Common myeloid progenitor, CD34-positive (primary cell): ENCODE data around the gene AKAP13.
"Not testable (repeated sequence)": the region's sequence is repeated elsewhere in the genome, so short reads cannot be mapped to it uniquely, and the experiment has no call there.

Experiments
- CTCF ChIA-PET: fragments of 350-600 bp; sonication (Branson Sonifier 250); formaldehyde crosslinking; loops from one replicate; lab custom pipeline; 2021; ENCODE audit warnings: antibody characterized with exemption; lab: Charles Lee
- POLR2A ChIA-PET: fragments of 350-600 bp; sonication (Branson Sonifier 250); formaldehyde crosslinking; loops from one replicate; lab custom pipeline; 2021; ENCODE audit warnings: antibody characterized with exemption; lab: Charles Lee
- DNase-seq, 3 donors: peaks; one replicate each; pipeline versions ENCODE4 v3.0.0 to v3.0.0-alpha.2; 2013
- H3K27ac ChIP-seq, 2 experiments: 1 replicate in 1 of 2; 2 replicates in 1 of 2; pipeline ENCODE4 v1.7.0; 2013; ENCODE audit warnings: inconsistent platforms in 2 of 2, low read length in 2 of 2, mild to moderate bottlenecking in 2 of 2, low read depth in 1 of 2, moderate library complexity in 1 of 2; ENCODE audit not compliant: severe bottlenecking in 2 of 2, insufficient read depth in 1 of 2, poor library complexity in 1 of 2
- H3K27me3 ChIP-seq, 5 experiments: replicated peaks in 2 of 5; 1 replicate in 3 of 5; 2 replicates in 2 of 5; pipeline versions ENCODE4 v1.6.1 to v1.7.0; 2013; ENCODE audit warnings: low read length in 4 of 5, mild to moderate bottlenecking in 2 of 5, moderate library complexity in 2 of 5, inconsistent platforms in 1 of 5; ENCODE audit not compliant: insufficient read depth in 5 of 5, control insufficient read depth in 4 of 5
- H3K36me3 ChIP-seq, 4 experiments: 1 replicate in 2 of 4; 2 replicates in 2 of 4; pipeline versions ENCODE4 v1.6.1 to v1.7.0; 2013; ENCODE audit warnings: low read length in 3 of 4, control low read depth in 1 of 4, mild to moderate bottlenecking in 1 of 4; ENCODE audit not compliant: control insufficient read depth in 4 of 4, insufficient read depth in 4 of 4
- H3K4me1 ChIP-seq, 4 experiments: 1 replicate in 3 of 4; 2 replicates in 1 of 4; pipeline versions ENCODE4 v1.6.1 to v1.7.1; 2013; ENCODE audit warnings: low read length in 3 of 4, mild to moderate bottlenecking in 3 of 4, control low read depth in 1 of 4, inconsistent platforms in 1 of 4, moderate library complexity in 1 of 4; ENCODE audit not compliant: control insufficient read depth in 4 of 4, insufficient read depth in 4 of 4; ENCODE audit errors: control extremely low read depth in 1 of 4
- H3K4me3 ChIP-seq, 7 experiments: 1 replicate in 4 of 7; 2 replicates in 3 of 7; pipeline versions ENCODE4 v1.5.1 to v1.7.0; 2013; ENCODE audit warnings: mild to moderate bottlenecking in 7 of 7, low read length in 6 of 7, moderate library complexity in 6 of 7, inconsistent platforms in 2 of 7, low read depth in 2 of 7, control low read depth in 1 of 7; ENCODE audit not compliant: insufficient read depth in 4 of 7, control insufficient read depth in 1 of 7; ENCODE audit errors: extremely low read depth in 1 of 7
- H3K9me3 ChIP-seq, 5 experiments: 1 replicate in 4 of 5; 2 replicates in 1 of 5; pipeline versions ENCODE4 v1.6.1 to v1.7.1; 2013; ENCODE audit warnings: low read length in 4 of 5, mild to moderate bottlenecking in 2 of 5, inconsistent platforms in 1 of 5, low read depth in 1 of 5, moderate library complexity in 1 of 5; ENCODE audit not compliant: control insufficient read depth in 4 of 5, insufficient read depth in 2 of 5; ENCODE audit errors: control extremely low read depth in 1 of 5
- WGBS: methylation state at CpG from one replicate; pipeline ENCODE4 v1.1.5; 2013; ENCODE audit not compliant: insufficient coverage; 5-methylcytosine and 5-hydroxymethylcytosine counted together

AKAP13 gene

GRCh38 chr15:85349062-85349461, 31.3 kb upstream of the AKAP13 start:
- CTCF ChIA-PET, POLR2A ChIA-PET, H3K36me3 ChIP-seq, H3K4me1 ChIP-seq, H3K9me3 ChIP-seq, H3K4me3 ChIP-seq, H3K27me3 ChIP-seq, H3K27ac ChIP-seq, DNase-seq: not testable (repeated sequence)
- 100% methylated on average over 1 of the region's 4 CpGs for WGBS

DNA sequence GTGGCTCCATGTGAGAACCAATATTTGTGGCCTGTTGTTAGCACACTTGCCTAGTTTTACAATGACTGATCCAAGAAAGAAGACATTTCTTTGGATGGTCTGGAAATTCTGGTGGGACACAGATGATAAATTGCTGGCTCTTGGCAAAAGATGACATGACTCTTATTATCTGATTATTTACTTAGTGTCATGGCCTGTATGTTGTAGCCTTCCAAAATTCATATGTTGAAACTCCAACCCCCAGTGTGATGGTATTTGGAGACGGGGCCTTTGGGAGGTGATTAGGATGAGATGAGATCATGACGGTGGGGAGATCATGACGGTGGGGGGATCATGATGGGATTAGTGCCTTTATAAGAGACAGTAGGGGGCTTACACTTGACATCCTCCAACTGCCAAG, 30.0 kb upstream of the AKAP13 start:
- Histone ChIP-seq H3K4me1 (no peaks in the 10 kb centered on the region), H3K27ac (no peak overlapping the region), H3K9me3 (no peaks in the 10 kb centered on the region), H3K27me3 (no peaks in the 10 kb centered on the region), H3K4me3 (no peak overlapping the region), H3K36me3 (no peaks in the 10 kb centered on the region)
- WGBS: no CpG with 5 or more reads among the region's 3 CpGs
- DNase-seq: no peak
- POLR2A ChIA-PET: no interaction called here
- CTCF ChIA-PET: no interaction called here

- POLR2A ChIA-PET, H3K27ac ChIP-seq, H3K4me3 ChIP-seq, DNase-seq, H3K27me3 ChIP-seq, H3K4me1 ChIP-seq, H3K9me3 ChIP-seq, H3K36me3 ChIP-seq: not testable (repeated sequence)
- CTCF ChIA-PET: interaction anchor here (1.7 kb wide), 1 partner anchor 60 kb away, joined by 7 read pairs; no protein-coding TSS in a partner anchor
- WGBS: 86% methylated on average over 5 of the region's 8 CpGs
Measured at GRCh38 chr15:85351501-85351900, 28.9 kb upstream of the AKAP13 start.

GRCh38 chr15:85351965-85352364, 28.4 kb upstream of the AKAP13 start:
- H3K27ac ChIP-seq: no peak overlapping the region
- no peaks in the 10 kb centered on the region for H3K9me3 ChIP-seq
- H3K4me3 ChIP-seq: no peak overlapping the region
- 91% methylated on average over 1 of the region's 4 CpGs for WGBS
- ChIA-PET POLR2A (no interaction called here), CTCF (interaction anchor here (1.7 kb wide), 1 partner anchor 60 kb away, joined by 7 read pairs; no protein-coding TSS in a partner anchor)
- DNase-seq: no peak
- peaks cover 0 to 6% (median 2%) of the 10 kb centered on the region in 4 experiments for H3K4me1 ChIP-seq
- no peaks in the 10 kb centered on the region for H3K36me3 ChIP-seq
- no peaks in the 10 kb centered on the region for H3K27me3 ChIP-seq

- ChIA-PET POLR2A (no interaction called here), CTCF (no interaction called here)
- no peaks in the 10 kb centered on the region for H3K9me3 ChIP-seq
- peaks cover 3 to 16% (median 11%) of the 10 kb centered on the region in 4 experiments for H3K4me1 ChIP-seq
- no peak overlapping the region for H3K27ac ChIP-seq
- no peak overlapping the region for H3K4me3 ChIP-seq
- DNase-seq: no peak
- no peaks in the 10 kb centered on the region for H3K27me3 ChIP-seq
- no peaks in the 10 kb centered on the region for H3K36me3 ChIP-seq
Measured at GRCh38 chr15:85353516-85353915, 26.9 kb upstream of the AKAP13 start.

DNA sequence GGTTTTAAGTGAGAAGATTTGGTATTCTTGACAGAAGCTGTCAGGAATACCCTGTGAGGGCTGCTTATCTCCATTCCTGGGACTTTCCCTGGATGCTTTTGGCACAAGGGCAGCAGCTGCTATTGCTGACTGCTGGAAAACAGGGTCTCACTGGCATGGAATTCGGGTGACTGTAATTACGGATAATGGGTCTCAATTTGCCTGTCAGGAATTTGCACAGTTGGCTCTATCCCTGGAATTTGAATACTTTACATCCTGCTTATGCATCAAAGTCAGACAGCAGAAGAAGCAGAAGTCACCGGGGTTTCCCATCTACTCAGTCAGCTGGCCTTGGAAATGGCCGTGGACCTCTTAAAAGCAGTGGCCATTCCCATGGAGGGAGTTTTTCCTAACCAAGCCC, 25.9 kb upstream of the AKAP13 start:
- no peak overlapping the region for H3K4me3 ChIP-seq
- POLR2A ChIA-PET: no interaction called here
- no peak for DNase-seq
- CTCF ChIA-PET: no interaction called here
- no peaks in the 10 kb centered on the region for H3K27me3 ChIP-seq
- H3K36me3 ChIP-seq: no peaks in the 10 kb centered on the region
- no peak overlapping the region for H3K27ac ChIP-seq
- WGBS: 94% methylated on average over 3 of the region's 4 CpGs
- H3K9me3 ChIP-seq: no peaks in the 10 kb centered on the region
- peaks cover 3 to 18% (median 12%) of the 10 kb centered on the region in 4 experiments for H3K4me1 ChIP-seq

DNA sequence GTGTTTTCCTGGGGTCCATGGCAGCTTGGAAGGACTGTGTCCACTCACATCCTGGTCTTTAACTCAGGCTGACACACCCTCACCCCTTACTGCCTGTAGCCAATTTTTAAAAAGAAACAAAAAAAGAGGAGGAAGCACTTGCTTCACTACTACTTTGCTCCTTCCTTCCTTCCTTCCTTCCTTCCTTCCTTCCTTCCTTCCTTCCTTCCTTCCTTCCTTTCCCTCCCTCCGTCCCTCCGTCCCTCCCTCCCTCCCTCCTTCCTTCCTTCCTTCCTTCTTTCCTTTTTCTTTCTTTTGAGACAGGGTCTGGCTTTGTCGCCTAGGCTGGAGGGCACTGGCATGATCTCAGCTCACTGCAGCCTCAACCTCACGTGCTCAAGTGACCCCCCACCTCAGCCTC, 25.5 kb upstream of the AKAP13 start:
- Histone ChIP-seq H3K27ac (no peak overlapping the region), H3K4me1 (peaks cover 3 to 18% (median 12%) of the 10 kb centered on the region in 4 experiments), H3K9me3 (no peaks in the 10 kb centered on the region), H3K36me3 (no peaks in the 10 kb centered on the region), H3K27me3 (no peaks in the 10 kb centered on the region), H3K4me3 (no peak overlapping the region)
- DNase-seq: no peak
- ChIA-PET CTCF (interaction anchor here (0.7 to 1.0 kb wide), 2 partner anchors 12 to 32 kb away, joined by 3 to 4 read pairs; no protein-coding TSS in a partner anchor), POLR2A (no interaction called here)
- 73% methylated on average over 3 of the region's 4 CpGs for WGBS
